ENCODE results near the gene CCSER1. TPM values are rescaled to one million over a fixed set of nuclear protein-coding genes. Genes with fewer than 3 reads are reported as not detected.
"Not testable (repeated sequence)": the region's sequence is repeated elsewhere in the genome, so short reads cannot be mapped to it uniquely, and the experiment has no call there.

The CCSER1 gene
- total RNA-seq, 1 experiment from 2014 or later: not detected

GRCh38 chr4:91268913-91269312 is 1141.7 kb downstream of the CCSER1 start:
- Histone ChIP-seq H3K9me3 (no peaks in the 10 kb centered on the region), H3K27me3 (no peaks in the 10 kb centered on the region), H3K4me3 (no peak overlapping the region), H3K36me3 (no peaks in the 10 kb centered on the region)
- no peak for DNase-seq

GRCh38 chr4:91279899-91280298 is 1152.7 kb downstream of the CCSER1 start:
- Histone ChIP-seq H3K36me3 (no peaks in the 10 kb centered on the region), H3K4me3 (no peak overlapping the region), H3K27me3 (no peaks in the 10 kb centered on the region), H3K9me3 (no peaks in the 10 kb centered on the region)
- DNase-seq: no peak

GRCh38 chr4:91280551-91281290 is 1153.5 kb downstream of the CCSER1 start:
- H3K36me3 ChIP-seq: no peaks in the 10 kb centered on the region
- no peak for DNase-seq
- H3K9me3 ChIP-seq: no peaks in the 10 kb centered on the region
- H3K4me3 ChIP-seq: no peak overlapping the region
- H3K27me3 ChIP-seq: no peaks in the 10 kb centered on the region

GRCh38 chr4:91282217-91282616 is 1155.0 kb downstream of the CCSER1 start:
- H3K9me3 ChIP-seq: no peaks in the 10 kb centered on the region
- H3K36me3 ChIP-seq: no peaks in the 10 kb centered on the region
- no peak for DNase-seq
- H3K27me3 ChIP-seq: no peaks in the 10 kb centered on the region
- H3K4me3 ChIP-seq: no peak overlapping the region

DNA sequence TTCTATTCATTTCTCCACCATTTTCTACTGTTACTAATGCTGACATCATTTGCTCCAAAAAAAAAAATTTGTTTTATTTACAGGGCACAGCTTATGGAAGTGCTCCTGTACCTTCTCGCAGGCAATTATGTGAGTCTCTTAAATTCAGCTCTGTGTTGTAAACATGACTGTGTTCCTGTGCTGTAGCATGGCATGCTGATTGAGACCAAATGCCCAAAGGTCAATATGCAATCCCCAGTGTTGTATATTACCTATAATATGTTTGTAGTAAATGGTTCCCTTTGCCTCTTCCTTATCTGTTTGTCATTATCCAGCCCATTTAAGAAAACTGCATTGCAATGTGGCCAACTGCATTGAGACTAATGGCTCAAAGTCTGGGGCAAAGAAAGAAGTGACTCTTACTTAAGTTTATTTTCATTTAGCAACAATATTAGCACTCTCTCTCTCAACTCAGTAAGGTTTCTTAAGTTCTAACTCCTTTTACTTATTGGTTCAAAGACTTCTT is 1156.6 kb downstream of the CCSER1 start:
- no peaks in the 10 kb centered on the region for H3K27me3 ChIP-seq
- no peaks in the 10 kb centered on the region for H3K9me3 ChIP-seq
- no peaks in the 10 kb centered on the region for H3K36me3 ChIP-seq
- no peak overlapping the region for H3K4me3 ChIP-seq
- DNase-seq: no peak

DNA sequence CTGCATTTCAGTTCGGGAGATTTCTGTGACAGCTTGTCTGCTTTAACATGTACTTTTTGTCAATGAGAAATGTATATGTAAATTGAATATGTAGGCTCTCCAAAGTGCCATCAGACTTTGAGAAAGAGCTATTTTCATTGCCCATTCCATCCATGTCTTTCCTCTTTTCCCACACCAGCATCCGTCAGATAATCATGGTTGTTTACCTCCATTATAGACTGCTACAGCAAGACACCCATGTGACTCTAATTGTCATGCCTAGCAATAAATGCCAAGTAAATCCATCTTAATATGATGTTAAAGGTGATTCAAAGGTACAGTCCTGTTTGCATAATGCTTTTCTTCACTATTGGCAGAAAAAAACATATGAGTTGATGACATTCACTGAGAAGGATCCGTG is 1157.3 kb downstream of the CCSER1 start:
- no peak for DNase-seq
- H3K9me3 ChIP-seq: no peaks in the 10 kb centered on the region
- H3K27me3 ChIP-seq: no peaks in the 10 kb centered on the region
- no peaks in the 10 kb centered on the region for H3K36me3 ChIP-seq
- H3K4me3 ChIP-seq: no peak overlapping the region

DNA sequence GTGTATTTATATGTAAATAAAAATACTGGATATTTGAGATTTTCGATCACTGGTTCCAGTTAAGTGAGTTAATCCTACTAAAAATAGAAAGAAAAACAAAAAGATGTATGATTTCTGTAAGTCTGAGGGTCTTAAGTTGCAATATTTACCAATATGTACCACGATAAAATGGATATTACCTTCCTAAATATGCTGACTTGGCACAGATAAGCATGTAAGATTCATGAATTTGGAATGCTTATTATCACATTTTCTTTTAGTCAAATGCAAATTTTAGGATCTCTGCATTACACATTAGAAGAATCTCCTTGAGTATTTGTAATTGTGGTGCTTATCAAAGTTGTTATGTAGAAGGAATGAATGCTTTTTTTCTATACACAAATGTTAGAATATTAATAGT is 1158.3 kb downstream of the CCSER1 start:
- no peak for DNase-seq
- Histone ChIP-seq H3K4me3 (no peak overlapping the region), H3K9me3 (no peaks in the 10 kb centered on the region), H3K36me3 (no peaks in the 10 kb centered on the region), H3K27me3 (no peaks in the 10 kb centered on the region)

DNA sequence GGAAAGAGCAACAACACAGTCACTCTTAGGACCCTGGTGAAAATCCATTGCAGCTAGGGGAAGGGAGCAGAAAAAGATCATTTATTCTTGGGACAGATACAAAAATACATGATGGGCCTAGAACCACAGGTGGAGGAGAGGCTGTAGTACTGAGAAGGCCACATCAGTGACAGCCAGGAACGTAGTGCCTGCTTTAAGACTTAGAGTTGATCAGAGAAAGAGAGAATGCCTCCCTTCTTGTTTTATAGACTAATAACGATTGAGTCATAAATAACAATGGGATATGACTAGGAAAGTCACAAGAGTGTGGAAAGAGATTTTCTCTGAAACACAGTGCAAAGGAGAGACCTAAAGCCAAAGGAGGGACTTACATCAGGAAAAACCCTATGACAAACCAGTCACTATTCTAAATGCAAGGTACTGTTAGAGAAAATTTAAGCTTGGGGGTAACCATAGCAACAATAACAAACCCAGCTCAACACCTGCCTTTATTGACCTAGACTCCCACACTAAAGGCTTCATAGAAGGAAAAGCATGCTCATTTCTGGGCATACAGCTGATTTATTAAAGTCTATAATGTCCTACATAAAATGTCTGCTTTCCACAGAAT is 1161.6 kb downstream of the CCSER1 start:
- H3K36me3 ChIP-seq: no peaks in the 10 kb centered on the region
- no peaks in the 10 kb centered on the region for H3K9me3 ChIP-seq
- no peaks in the 10 kb centered on the region for H3K27me3 ChIP-seq
- H3K4me3 ChIP-seq: no peak overlapping the region
- no peak for DNase-seq

DNA sequence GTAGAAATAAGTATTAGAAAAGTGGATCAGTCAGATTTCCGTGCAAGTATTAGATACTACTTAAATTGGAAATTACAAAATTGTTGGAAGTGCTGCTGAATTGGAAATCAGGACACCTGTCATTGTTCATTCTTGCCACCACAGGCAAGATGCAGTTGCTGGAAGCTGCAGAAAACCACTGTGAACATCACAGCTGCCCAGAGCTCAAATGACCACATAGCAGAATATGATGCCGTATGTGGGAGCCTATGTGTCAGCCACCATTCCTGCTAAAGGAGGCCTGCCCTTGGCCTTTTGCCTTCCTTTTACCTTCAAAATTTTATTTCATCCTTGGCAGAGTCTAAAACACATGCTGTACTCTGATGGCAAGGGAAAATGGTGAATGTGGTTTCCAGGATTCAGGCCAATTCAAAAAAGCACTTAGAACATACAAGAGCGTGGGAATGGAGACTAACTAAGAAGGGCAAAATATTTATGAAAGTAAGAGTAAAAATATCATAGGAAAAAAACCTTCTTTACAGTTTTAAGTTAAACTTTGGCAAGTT is 1171.0 kb downstream of the CCSER1 start:
- Histone ChIP-seq H3K27me3 (no peaks in the 10 kb centered on the region), H3K9me3 (no peaks in the 10 kb centered on the region), H3K4me3 (no peak overlapping the region), H3K36me3 (no peaks in the 10 kb centered on the region)
- DNase-seq: no peak

DNA sequence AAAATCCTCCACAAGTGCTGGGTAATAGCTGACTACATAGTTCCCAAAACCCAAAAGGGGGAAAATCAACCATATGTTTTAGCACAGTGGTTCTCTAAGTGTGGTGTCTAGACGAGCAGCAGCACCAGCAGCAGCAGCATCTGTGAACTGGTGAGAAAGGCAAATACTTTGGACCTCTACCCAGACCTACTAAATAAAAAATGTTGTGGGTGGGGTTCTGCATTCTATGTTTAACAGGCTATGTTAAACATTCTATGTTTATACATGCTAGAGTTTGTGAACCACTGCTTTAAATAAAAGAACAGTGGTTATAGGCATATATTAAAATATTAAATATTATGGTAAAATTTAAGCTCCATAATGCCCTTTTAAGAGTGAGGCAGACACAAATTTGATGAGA is 1171.6 kb downstream of the CCSER1 start:
- DNase-seq: no peak
- no peaks in the 10 kb centered on the region for H3K27me3 ChIP-seq
- H3K4me3 ChIP-seq: no peak overlapping the region
- no peaks in the 10 kb centered on the region for H3K9me3 ChIP-seq
- H3K36me3 ChIP-seq: no peaks in the 10 kb centered on the region

DNA sequence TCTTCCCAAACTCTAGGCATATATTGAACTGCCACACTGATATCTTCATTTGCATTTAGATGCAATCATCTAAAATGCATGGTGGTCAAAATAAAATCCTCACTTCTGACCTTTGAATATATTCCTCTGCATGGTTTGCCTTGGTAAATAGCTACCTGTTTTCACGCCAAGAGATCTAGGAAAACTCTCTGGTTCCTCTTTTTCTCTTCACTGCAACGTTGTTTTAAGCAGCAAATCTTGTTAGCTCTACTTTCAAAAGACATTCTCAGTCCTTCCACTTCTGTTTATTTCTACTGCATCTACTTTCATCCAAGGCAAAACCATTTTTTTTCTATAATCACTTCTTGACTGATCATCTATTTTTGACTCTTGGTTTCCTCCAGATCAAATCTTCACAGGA is 1174.9 kb downstream of the CCSER1 start:
- H3K27me3 ChIP-seq: no peaks in the 10 kb centered on the region
- H3K4me3 ChIP-seq: no peak overlapping the region
- H3K9me3 ChIP-seq: no peaks in the 10 kb centered on the region
- no peaks in the 10 kb centered on the region for H3K36me3 ChIP-seq
- DNase-seq: no peak

GRCh38 chr4:91304292-91304691 is 1177.1 kb downstream of the CCSER1 start:
- Histone ChIP-seq H3K27me3 (no peaks in the 10 kb centered on the region), H3K9me3 (no peaks in the 10 kb centered on the region), H3K4me3 (no peak overlapping the region), H3K36me3 (no peaks in the 10 kb centered on the region)
- DNase-seq: no peak

- Histone ChIP-seq H3K9me3 (no peaks in the 10 kb centered on the region), H3K36me3 (no peaks in the 10 kb centered on the region), H3K4me3 (no peak overlapping the region), H3K27me3 (no peaks in the 10 kb centered on the region)
- DNase-seq: no peak
These were observed 1190.2 kb downstream of the CCSER1 start for GRCh38 chr4:91317434-91317833.

- Histone ChIP-seq H3K36me3 (no peaks in the 10 kb centered on the region), H3K9me3 (no peaks in the 10 kb centered on the region), H3K27me3 (no peaks in the 10 kb centered on the region), H3K4me3 (no peak overlapping the region)
- DNase-seq: no peak
These were observed 1192.5 kb downstream of the CCSER1 start for GRCh38 chr4:91319556-91320268.

- Histone ChIP-seq H3K36me3 (no peaks in the 10 kb centered on the region), H3K27me3 (no peaks in the 10 kb centered on the region), H3K4me3 (no peak overlapping the region), H3K9me3 (no peaks in the 10 kb centered on the region; the same call in 1 of the 2 replicates)
- DNase-seq: no peak
These were observed 1195.8 kb downstream of the CCSER1 start for GRCh38 chr4:91322961-91323360.

GRCh38 chr4:91325495-91325894 is 1198.3 kb downstream of the CCSER1 start:
- peak; percentile 21 for DNase-seq

GRCh38 chr4:91326167-91326566 is 1199.0 kb downstream of the CCSER1 start:
- not testable (repeated sequence) for H3K4me3 ChIP-seq, H3K36me3 ChIP-seq, H3K27me3 ChIP-seq, DNase-seq, H3K9me3 ChIP-seq

More at GRCh38 chr4:91325495-91325894, 1198.3 kb downstream of the CCSER1 start:
- Histone ChIP-seq H3K9me3 (no peaks in the 10 kb centered on the region; the same call in 1 of the 2 replicates), H3K4me3 (no peak overlapping the region), H3K27me3 (no peaks in the 10 kb centered on the region), H3K36me3 (no peaks in the 10 kb centered on the region)
